CD4-positive, alpha-beta T cell (primary cell): ENCODE measurements around the gene SEPTIN2. TPM values are rescaled to one million over a fixed set of nuclear protein-coding genes. Genes with fewer than 3 reads are reported as not detected.
A peak's percentile ranks its signal among the peaks of the same experiment; 100 is the strongest.

Experiments used
- ATAC-seq: fragments of 200-7000 bp; cut with Tn5 transposase; one replicate; pipeline ENCODE4 v1.10.0; 2022; ENCODE audit warnings: mild to moderate bottlenecking; ENCODE audit not compliant: poor library complexity
- CTCF ChIA-PET: fragments of 350-600 bp; sonication (Branson Sonifier 250); formaldehyde crosslinking; loops from one replicate; lab custom pipeline; 2021; ENCODE audit warnings: antibody characterized with exemption, inconsistent platforms; lab: Charles Lee
- POLR2A ChIA-PET: fragments of 350-600 bp; sonication (Branson Sonifier 250); formaldehyde crosslinking; loops from one replicate; lab custom pipeline; 2021; ENCODE audit warnings: antibody characterized with exemption, inconsistent platforms; lab: Charles Lee
- DNase-seq, 14 experiments: peaks; one replicate each; pipeline ENCODE4 v3.0.0-alpha.2; 2013 to 2020; ENCODE audit warnings: mixed read lengths in 2 of 14
- H3K27ac ChIP-seq, 2 donors: one replicate each; pipeline versions ENCODE4 v1.5.1 to v1.7.0; 2013; ENCODE audit warnings: low read length in 2 of 2, low read depth in 1 of 2, mild to moderate bottlenecking in 1 of 2
- H3K27me3 ChIP-seq, 2 experiments: 1 replicate in 1 of 2; 2 replicates in 1 of 2; pipeline versions ENCODE4 v1.6.1 to v1.7.0; 2013; ENCODE audit warnings: low read length in 2 of 2, control low read depth in 1 of 2, mild to moderate bottlenecking in 1 of 2, moderate library complexity in 1 of 2; ENCODE audit not compliant: insufficient read depth in 2 of 2, control insufficient read depth in 1 of 2
- H3K36me3 ChIP-seq: one replicate; pipeline ENCODE4 v1.6.1; 2013; ENCODE audit warnings: low read length, control low read depth; ENCODE audit not compliant: insufficient read depth
- H3K4me1 ChIP-seq: one replicate; pipeline ENCODE4 v1.6.1; 2013; ENCODE audit warnings: low read length, control low read depth; ENCODE audit not compliant: insufficient read depth
- H3K4me3 ChIP-seq: one replicate; pipeline ENCODE4 v1.5.1; 2013; ENCODE audit warnings: mild to moderate bottlenecking, low read length, moderate library complexity
- H3K9me3 ChIP-seq, 2 experiments: 1 replicate in 1 of 2; 2 replicates in 1 of 2; pipeline versions ENCODE4 v1.6.1 to v1.7.0; 2013; ENCODE audit warnings: low read length in 2 of 2, mild to moderate bottlenecking in 2 of 2, control low read depth in 1 of 2, moderate library complexity in 1 of 2; ENCODE audit not compliant: control insufficient read depth in 1 of 2, insufficient read depth in 1 of 2
- H3K27ac Mint-ChIP-seq: one replicate; pipeline ENCODE4 v1.8.0; 2020; ENCODE audit warnings: mixed read lengths
- H3K27me3 Mint-ChIP-seq: one replicate; pipeline ENCODE4 v1.8.0; 2021; ENCODE audit warnings: mixed read lengths
- H3K36me3 Mint-ChIP-seq: one replicate; pipeline ENCODE4 v1.8.0; 2021; ENCODE audit warnings: low read depth, mixed read lengths
- H3K4me1 Mint-ChIP-seq: one replicate; pipeline ENCODE4 v1.8.0; 2021; ENCODE audit warnings: low read depth, mixed read lengths
- H3K4me3 Mint-ChIP-seq: one replicate; pipeline ENCODE4 v1.8.0; 2020; ENCODE audit warnings: mild to moderate bottlenecking, mixed read lengths
- H3K9me3 Mint-ChIP-seq: one replicate; pipeline ENCODE4 v1.8.0; 2020; ENCODE audit warnings: mixed read lengths
- intact Hi-C, 2 experiments: fragments of 100-400 bp; cut with DNase I in 1 of 2; cut with micrococcal nuclease in 1 of 2; formaldehyde crosslinking; loops; one replicate each; pipeline versions ENCODE4 v1.15.1 to v1.9.0; 2023 to 2025; cut with DNase I, micrococcal nuclease
- total RNA-seq, 174 experiments: library from RNA in 2 of 174; stranded (reverse) in 2 of 174; gene quantifications; one replicate each; pipeline ENCODE4 v1.2.3 and lab custom pipeline; 2021 to 2026
- TF ChIP-seq, protein P1 (sequence below): fragments of 200-600 bp; IDR thresholded peaks from one replicate; pipeline ENCODE4 v1.8.0; 2022; ENCODE audit warnings: antibody characterized with exemption, mild to moderate bottlenecking

The SEPTIN2 gene
- total RNA-seq, 2 experiments from 2014 or later, result 189 to 196 TPM

DNA sequence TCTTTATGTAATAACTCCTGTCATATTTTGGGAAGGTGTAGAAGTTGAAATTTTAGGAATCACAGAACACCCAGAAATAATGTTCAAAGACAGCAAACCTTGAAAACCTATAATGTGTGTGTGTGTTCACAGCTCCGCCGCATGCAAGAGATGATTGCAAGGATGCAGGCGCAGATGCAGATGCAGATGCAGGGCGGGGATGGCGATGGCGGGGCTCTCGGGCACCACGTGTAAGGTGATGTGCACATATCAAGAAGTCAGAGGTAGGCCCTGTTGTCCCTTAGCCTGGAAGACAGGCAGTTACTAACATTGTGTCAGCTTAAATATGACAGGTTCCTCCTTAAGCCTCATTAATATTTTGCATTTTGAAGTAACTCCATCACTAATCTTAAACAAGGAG is 34.2 kb downstream of the SEPTIN2 start:
- Mint-ChIP-seq H3K4me1 (no peaks in the 10 kb centered on the region), H3K4me3 (no peak overlapping the region), H3K27ac (no peak overlapping the region), H3K9me3 (no peaks in the 10 kb centered on the region), H3K27me3 (no peaks in the 10 kb centered on the region), H3K36me3 (peaks cover 90% of the 10 kb centered on the region)
- ChIA-PET POLR2A (interaction anchor here (0.7 to 1.6 kb wide), 2 partner anchors 34 to 386 kb away, joined by 3 to 4 read pairs; no protein-coding TSS in a partner anchor), CTCF (no interaction called here)
- DNase-seq (no peak), ATAC-seq (no peak)
- Histone ChIP-seq H3K9me3 (no peaks in the 10 kb centered on the region), H3K4me3 (no peak overlapping the region), H3K36me3 (peaks cover 66% of the 10 kb centered on the region), H3K4me1 (peaks cover 2% of the 10 kb centered on the region), H3K27me3 (no peaks in the 10 kb centered on the region), H3K27ac (no peak overlapping the region)
- TF ChIP-seq, protein P1, sequence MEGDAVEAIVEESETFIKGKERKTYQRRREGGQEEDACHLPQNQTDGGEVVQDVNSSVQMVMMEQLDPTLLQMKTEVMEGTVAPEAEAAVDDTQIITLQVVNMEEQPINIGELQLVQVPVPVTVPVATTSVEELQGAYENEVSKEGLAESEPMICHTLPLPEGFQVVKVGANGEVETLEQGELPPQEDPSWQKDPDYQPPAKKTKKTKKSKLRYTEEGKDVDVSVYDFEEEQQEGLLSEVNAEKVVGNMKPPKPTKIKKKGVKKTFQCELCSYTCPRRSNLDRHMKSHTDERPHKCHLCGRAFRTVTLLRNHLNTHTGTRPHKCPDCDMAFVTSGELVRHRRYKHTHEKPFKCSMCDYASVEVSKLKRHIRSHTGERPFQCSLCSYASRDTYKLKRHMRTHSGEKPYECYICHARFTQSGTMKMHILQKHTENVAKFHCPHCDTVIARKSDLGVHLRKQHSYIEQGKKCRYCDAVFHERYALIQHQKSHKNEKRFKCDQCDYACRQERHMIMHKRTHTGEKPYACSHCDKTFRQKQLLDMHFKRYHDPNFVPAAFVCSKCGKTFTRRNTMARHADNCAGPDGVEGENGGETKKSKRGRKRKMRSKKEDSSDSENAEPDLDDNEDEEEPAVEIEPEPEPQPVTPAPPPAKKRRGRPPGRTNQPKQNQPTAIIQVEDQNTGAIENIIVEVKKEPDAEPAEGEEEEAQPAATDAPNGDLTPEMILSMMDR, result no peak
- intact Hi-C loops, result no loop called here

DNA sequence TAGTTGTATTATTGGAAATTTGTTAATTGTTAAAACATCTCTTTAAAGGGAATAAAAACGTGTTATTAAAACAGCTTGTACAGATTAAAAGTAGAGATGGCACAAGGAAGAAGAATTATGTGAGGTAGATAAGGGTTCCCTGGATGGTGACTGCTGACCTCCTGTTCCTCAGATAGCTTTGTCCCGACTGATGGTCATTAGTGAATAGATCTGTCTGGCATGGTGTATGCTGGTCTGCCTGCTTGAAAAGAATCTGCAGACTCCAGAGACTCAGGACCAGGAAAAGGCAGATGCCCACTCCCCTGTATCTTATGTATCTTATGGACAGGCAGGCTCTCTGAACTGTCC is 34.8 kb downstream of the SEPTIN2 start:
- ChIA-PET CTCF (interaction anchor here (1.1 kb wide), 1 partner anchor 73 kb away, joined by 3 read pairs; no protein-coding TSS in a partner anchor), POLR2A (interaction anchor here (0.9 to 1.6 kb wide), 2 partner anchors 34 to 248 kb away, joined by 3 to 4 read pairs; partner anchors contain the start of gene MTERF4)
- ATAC-seq (no peak), DNase-seq (no peak)
- no peaks in the 10 kb centered on the region for H3K9me3 Mint-ChIP-seq
- TF ChIP-seq, protein P1, result no peak
- Histone ChIP-seq H3K36me3 (peaks cover 61% of the 10 kb centered on the region), H3K27ac (no peak overlapping the region), H3K27me3 (no peaks in the 10 kb centered on the region), H3K4me1 (peaks cover 7% of the 10 kb centered on the region), H3K9me3 (peaks cover 0 to 4% of the 10 kb centered on the region in 2 experiments), H3K4me3 (no peak overlapping the region)
- no peaks in the 10 kb centered on the region for H3K4me1 Mint-ChIP-seq
- peaks cover 84% of the 10 kb centered on the region for H3K36me3 Mint-ChIP-seq
- intact Hi-C loops, result no loop called here
- no peaks in the 10 kb centered on the region for H3K27me3 Mint-ChIP-seq
- H3K27ac Mint-ChIP-seq, result peak overlapping the region; percentile 22
- H3K4me3 Mint-ChIP-seq, result no peak overlapping the region

DNA sequence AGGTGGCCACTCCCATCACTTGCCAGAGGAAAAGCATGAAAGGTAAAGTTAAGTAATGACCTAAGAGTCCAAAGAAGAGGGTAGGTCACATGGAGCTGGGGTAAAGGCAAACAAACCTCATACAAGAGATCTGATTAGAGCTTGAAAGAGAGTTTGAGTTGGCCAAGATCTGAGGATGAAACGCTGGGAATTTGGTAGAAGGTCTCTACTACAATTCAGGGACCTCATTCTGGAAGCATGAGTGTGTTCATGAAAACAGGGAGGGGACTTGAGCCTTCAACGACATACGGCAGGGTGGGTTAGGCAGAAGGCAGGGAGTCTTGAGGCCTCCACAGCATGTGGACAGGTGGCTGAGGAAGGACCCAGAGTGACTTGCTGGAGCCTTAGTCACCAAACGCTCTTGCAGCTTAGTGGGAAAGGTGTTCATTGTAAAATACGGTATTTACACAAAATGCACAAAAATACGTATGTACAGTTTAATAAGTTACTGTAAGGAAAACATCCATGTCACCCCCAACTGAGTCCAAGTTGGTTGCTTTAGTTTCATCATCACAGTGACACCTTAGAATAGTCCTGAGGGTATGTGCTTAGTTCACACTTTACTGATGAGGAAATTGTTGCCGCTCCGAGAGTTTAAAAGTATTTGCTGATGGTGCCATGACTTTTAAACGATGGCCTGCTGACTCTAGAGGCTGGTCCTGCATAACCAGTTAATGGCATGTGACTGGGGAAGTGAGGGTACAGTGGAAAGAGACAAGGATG is 35.3 kb downstream of the SEPTIN2 start:
- ChIA-PET CTCF (interaction anchor here (0.7 to 1.1 kb wide), 2 partner anchors 34 to 74 kb away, joined by 3 read pairs; no protein-coding TSS in a partner anchor), POLR2A (interaction anchor here (0.9 kb wide), 1 partner anchor 249 kb away, joined by 3 read pairs; the partner anchor contains the start of gene MTERF4)
- TF ChIP-seq, protein P1, result no peak
- no peak overlapping the region for H3K27ac ChIP-seq
- no peak for ATAC-seq
- peaks cover 55% of the 10 kb centered on the region for H3K36me3 ChIP-seq
- no peak for DNase-seq
- peaks cover 0 to 4% of the 10 kb centered on the region in 2 experiments for H3K9me3 ChIP-seq
- Mint-ChIP-seq H3K9me3 (no peaks in the 10 kb centered on the region), H3K36me3 (peaks cover 79% of the 10 kb centered on the region), H3K4me1 (no peaks in the 10 kb centered on the region), H3K4me3 (no peak overlapping the region), H3K27me3 (no peaks in the 10 kb centered on the region), H3K27ac (peak overlapping the region; percentile 22)
- H3K4me1 ChIP-seq, result peaks cover 7% of the 10 kb centered on the region
- no peak overlapping the region for H3K4me3 ChIP-seq
- intact Hi-C loops, result no loop called here
- H3K27me3 ChIP-seq, result no peaks in the 10 kb centered on the region
